ENCODE results near the gene SNED1.

Gene SNED1

GRCh38 chr2:241040081-241040803, 41.8 kb downstream of the SNED1 start:
- peaks cover 5% of the 10 kb centered on the region for H3K27me3 ChIP-seq (ENCODE audit: control insufficient read depth, insufficient read depth, low read length)

DNA sequence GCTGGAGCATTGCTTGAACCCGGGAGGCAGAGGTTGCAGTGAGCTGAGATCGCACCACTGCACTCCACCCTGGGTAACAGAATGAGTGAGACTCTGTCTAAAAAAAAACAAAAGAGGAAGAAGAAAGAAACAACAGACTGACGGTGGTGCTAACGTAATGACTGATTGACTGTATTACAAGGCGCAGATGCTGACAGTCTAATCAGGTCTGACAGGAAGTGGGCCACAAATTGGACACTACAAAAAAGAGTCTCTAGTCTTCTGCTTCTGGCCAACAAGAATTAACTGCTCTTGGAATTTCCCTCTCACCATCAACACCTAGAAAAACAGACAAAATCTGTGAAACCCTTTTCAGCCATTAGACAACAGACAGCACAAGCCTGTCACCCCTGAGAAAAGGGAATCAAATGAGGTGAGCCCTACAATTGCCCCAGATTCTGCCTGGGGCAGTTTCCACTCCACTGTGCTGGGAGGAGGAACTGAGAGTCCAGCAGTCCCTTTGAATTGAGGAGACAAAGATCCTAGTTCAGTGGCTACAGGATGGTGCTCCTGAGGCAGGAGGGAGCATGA, 43.3 kb downstream of the SNED1 start:
- no peaks in the 10 kb centered on the region for H3K36me3 ChIP-seq (ENCODE audit: control insufficient read depth, insufficient read depth, low read length)
- H3K4me3 ChIP-seq (ENCODE audit: low read depth, low read length): no peak overlapping the region
- H3K4me1 ChIP-seq (ENCODE audit: control insufficient read depth, insufficient read depth, low read length): peaks cover 3% of the 10 kb centered on the region
- H3K9me3 ChIP-seq (ENCODE audit: control insufficient read depth, insufficient read depth, low read length): no peaks in the 10 kb centered on the region
- no peak overlapping the region for H3K9ac ChIP-seq (ENCODE audit: low read depth, low read length)
- peaks cover 5% of the 10 kb centered on the region for H3K27me3 ChIP-seq (ENCODE audit: control insufficient read depth, insufficient read depth, low read length)

More at GRCh38 chr2:241040081-241040803, 41.8 kb downstream of the SNED1 start:
- no peaks in the 10 kb centered on the region for H3K36me3 ChIP-seq (ENCODE audit: control insufficient read depth, insufficient read depth, low read length)
- no peak overlapping the region for H3K9ac ChIP-seq (ENCODE audit: low read depth, low read length)
- H3K9me3 ChIP-seq (ENCODE audit: control insufficient read depth, insufficient read depth, low read length): no peaks in the 10 kb centered on the region
- H3K4me3 ChIP-seq (ENCODE audit: low read depth, low read length): no peak overlapping the region
- peaks cover 3% of the 10 kb centered on the region for H3K4me1 ChIP-seq (ENCODE audit: control insufficient read depth, insufficient read depth, low read length)

DNA sequence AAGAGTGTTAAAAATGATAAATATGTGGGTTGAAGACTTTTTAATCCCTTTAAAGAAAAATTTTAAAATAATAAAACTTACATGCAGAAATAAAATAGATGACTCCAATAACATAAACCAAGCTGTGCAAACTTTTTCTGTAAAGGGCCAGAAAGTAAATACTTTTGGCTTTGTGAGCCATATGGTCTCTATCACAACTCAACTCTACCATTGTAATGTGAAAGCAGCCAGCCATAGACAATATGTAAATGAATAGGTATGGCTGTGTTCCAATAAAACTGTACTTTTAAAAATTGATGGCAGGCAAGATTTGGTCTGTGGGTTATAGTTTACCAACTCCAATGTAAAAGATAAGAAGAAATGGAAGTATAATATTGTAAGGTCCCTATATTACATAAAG, 45.2 kb downstream of the SNED1 start:
- no peaks in the 10 kb centered on the region for H3K4me1 ChIP-seq (ENCODE audit: control insufficient read depth, insufficient read depth, low read length)
- H3K9ac ChIP-seq (ENCODE audit: low read depth, low read length): no peak overlapping the region
- no peaks in the 10 kb centered on the region for H3K27me3 ChIP-seq (ENCODE audit: control insufficient read depth, insufficient read depth, low read length)
- no peak overlapping the region for H3K4me3 ChIP-seq (ENCODE audit: low read depth, low read length)
- no peaks in the 10 kb centered on the region for H3K9me3 ChIP-seq (ENCODE audit: control insufficient read depth, insufficient read depth, low read length)
- H3K36me3 ChIP-seq (ENCODE audit: control insufficient read depth, insufficient read depth, low read length): no peaks in the 10 kb centered on the region

- no peaks in the 10 kb centered on the region for H3K27me3 ChIP-seq (ENCODE audit: control insufficient read depth, insufficient read depth, low read length)
Observed at GRCh38 chr2:241047253-241048010, 49.0 kb downstream of the SNED1 start.

DNA sequence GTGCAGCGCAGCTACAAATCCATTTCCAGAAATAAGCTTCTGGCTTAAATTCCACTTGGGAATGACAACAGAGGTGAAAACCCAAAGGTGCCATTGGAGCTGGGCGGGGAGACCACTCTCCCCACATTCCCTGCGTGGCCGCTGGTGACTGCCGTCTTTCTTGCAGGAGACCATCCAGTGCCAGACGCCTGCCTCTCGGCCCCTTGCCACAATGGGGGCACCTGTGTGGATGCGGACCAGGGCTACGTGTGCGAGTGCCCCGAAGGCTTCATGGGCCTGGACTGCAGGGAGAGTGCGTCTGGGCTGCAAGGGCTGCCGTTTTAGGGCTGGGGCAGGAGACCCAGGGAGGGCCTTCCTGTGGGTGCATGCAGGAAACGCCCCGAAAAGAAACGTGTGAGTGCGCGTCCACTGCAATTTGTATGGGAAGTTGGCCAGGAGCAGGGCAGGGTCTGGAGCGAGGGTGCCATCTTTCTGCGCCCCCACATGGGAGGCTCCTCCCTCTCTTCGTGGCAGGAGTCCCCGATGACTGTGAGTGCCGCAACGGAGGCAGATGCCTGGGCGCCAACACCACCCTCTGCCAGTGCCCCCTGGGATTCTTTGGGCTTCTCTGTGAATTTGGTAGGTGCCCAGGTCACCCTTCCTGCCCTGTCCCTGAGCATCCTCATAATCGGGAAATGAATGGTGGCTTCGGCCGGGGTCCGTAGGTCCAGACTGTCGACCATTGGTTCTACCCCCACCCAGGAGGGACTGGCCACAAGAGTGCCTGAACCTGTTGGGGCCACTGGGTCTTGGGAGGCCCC, 49.9 kb downstream of the SNED1 start:
- no peak overlapping the region for H3K4me3 ChIP-seq (ENCODE audit: low read depth, low read length)
- no peaks in the 10 kb centered on the region for H3K36me3 ChIP-seq (ENCODE audit: control insufficient read depth, insufficient read depth, low read length)
- no peaks in the 10 kb centered on the region for H3K9me3 ChIP-seq (ENCODE audit: control insufficient read depth, insufficient read depth, low read length)
- H3K4me1 ChIP-seq (ENCODE audit: control insufficient read depth, insufficient read depth, low read length): no peaks in the 10 kb centered on the region
- no peak overlapping the region for H3K9ac ChIP-seq (ENCODE audit: low read depth, low read length)
- H3K27me3 ChIP-seq (ENCODE audit: control insufficient read depth, insufficient read depth, low read length): no peaks in the 10 kb centered on the region

More at GRCh38 chr2:241047253-241048010, 49.0 kb downstream of the SNED1 start:
- H3K9me3 ChIP-seq (ENCODE audit: control insufficient read depth, insufficient read depth, low read length): no peaks in the 10 kb centered on the region
- no peak overlapping the region for H3K4me3 ChIP-seq (ENCODE audit: low read depth, low read length)
- H3K4me1 ChIP-seq (ENCODE audit: control insufficient read depth, insufficient read depth, low read length): no peaks in the 10 kb centered on the region
- H3K36me3 ChIP-seq (ENCODE audit: control insufficient read depth, insufficient read depth, low read length): no peaks in the 10 kb centered on the region
- no peak overlapping the region for H3K9ac ChIP-seq (ENCODE audit: low read depth, low read length)

DNA sequence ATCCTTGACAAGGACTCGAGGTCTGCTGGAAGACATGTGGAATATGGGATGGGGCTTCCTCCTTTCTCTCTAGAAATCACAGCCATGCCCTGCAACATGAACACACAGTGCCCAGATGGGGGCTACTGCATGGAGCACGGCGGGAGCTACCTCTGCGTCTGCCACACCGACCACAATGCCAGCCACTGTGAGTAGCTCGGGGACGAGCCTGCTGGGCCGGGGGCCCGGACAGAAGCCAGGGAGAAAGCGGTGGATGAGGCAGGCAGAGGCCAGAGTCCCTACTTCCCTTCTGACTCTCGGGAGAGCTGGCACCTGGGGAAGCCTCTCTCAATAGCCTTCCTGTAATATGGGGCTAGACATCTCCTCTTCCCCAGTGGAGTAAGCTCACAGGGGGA, 50.5 kb downstream of the SNED1 start:
- H3K4me3 ChIP-seq (ENCODE audit: low read depth, low read length): no peak overlapping the region

GRCh38 chr2:241049739-241050623, 51.6 kb downstream of the SNED1 start:
- Histone ChIP-seq H3K4me3 (ENCODE audit: low read depth, low read length) (no peak overlapping the region), H3K27me3 (ENCODE audit: control insufficient read depth, insufficient read depth, low read length) (no peaks in the 10 kb centered on the region), H3K4me1 (ENCODE audit: control insufficient read depth, insufficient read depth, low read length) (no peaks in the 10 kb centered on the region), H3K36me3 (ENCODE audit: control insufficient read depth, insufficient read depth, low read length) (no peaks in the 10 kb centered on the region), H3K9ac (ENCODE audit: low read depth, low read length) (no peak overlapping the region), H3K9me3 (ENCODE audit: control insufficient read depth, insufficient read depth, low read length) (no peaks in the 10 kb centered on the region)

More for the DNA sequence above, 50.5 kb downstream of the SNED1 start:
- no peak overlapping the region for H3K9ac ChIP-seq (ENCODE audit: low read depth, low read length)
- H3K36me3 ChIP-seq (ENCODE audit: control insufficient read depth, insufficient read depth, low read length): no peaks in the 10 kb centered on the region
- no peaks in the 10 kb centered on the region for H3K4me1 ChIP-seq (ENCODE audit: control insufficient read depth, insufficient read depth, low read length)
- no peaks in the 10 kb centered on the region for H3K9me3 ChIP-seq (ENCODE audit: control insufficient read depth, insufficient read depth, low read length)
- H3K27me3 ChIP-seq (ENCODE audit: control insufficient read depth, insufficient read depth, low read length): no peaks in the 10 kb centered on the region

DNA sequence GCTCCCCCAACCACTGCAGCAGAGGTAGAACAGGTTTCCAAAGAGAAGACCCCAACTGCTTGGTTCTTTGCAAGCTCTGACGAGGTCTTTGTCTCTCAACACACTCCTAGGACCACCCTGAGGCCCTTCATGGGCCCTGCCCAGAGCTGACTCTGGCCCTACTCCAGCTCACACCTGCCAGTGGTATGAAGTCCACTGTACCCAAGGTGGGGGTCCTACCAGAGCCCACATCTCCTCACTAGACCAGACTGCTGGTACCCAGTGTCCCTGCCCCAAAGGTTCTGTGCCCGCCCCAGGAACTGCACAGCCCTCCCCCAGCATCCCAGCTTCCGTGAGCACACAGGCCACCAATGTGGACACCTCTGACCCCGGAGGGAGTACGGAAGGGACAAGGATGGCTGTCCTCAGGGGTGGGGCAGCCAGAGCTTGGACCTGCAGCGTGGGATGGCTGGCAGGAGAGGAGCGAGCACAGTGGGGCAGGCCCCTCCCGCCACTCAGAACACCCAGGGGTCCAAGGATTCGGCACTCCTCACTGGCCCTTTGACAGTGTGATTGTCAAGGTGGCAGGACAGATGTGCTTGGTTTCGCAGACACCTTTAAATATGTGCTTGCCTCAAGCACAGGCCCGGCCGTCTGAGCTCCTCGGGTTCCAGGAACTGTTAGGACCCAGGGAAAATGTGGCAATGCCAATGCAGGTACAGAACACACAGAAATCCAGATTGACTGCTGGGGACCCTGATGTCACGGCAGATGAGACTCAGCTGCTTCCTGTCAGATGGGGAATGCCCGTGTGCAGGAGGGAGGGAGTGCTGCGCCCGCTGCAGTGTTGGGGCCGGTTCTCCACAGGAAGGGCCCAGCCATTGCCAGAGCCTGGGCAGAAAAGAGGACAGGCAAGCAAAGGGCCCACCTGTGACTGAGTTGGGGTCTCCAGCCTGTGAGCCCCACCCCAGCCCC, 52.5 kb downstream of the SNED1 start:
- Histone ChIP-seq H3K27me3 (ENCODE audit: control insufficient read depth, insufficient read depth, low read length) (no peaks in the 10 kb centered on the region), H3K36me3 (ENCODE audit: control insufficient read depth, insufficient read depth, low read length) (no peaks in the 10 kb centered on the region), H3K9me3 (ENCODE audit: control insufficient read depth, insufficient read depth, low read length) (no peaks in the 10 kb centered on the region), H3K9ac (ENCODE audit: low read depth, low read length) (no peak overlapping the region), H3K4me1 (ENCODE audit: control insufficient read depth, insufficient read depth, low read length) (no peaks in the 10 kb centered on the region), H3K4me3 (ENCODE audit: low read depth, low read length) (no peak overlapping the region)

- H3K27me3 ChIP-seq (ENCODE audit: control insufficient read depth, insufficient read depth, low read length): no peaks in the 10 kb centered on the region
- no peaks in the 10 kb centered on the region for H3K9me3 ChIP-seq (ENCODE audit: control insufficient read depth, insufficient read depth, low read length)
Observed at GRCh38 chr2:241051578-241052487, 53.4 kb downstream of the SNED1 start.

More at GRCh38 chr2:241051578-241052487, 53.4 kb downstream of the SNED1 start:
- H3K4me3 ChIP-seq (ENCODE audit: low read depth, low read length): no peak overlapping the region
- no peaks in the 10 kb centered on the region for H3K4me1 ChIP-seq (ENCODE audit: control insufficient read depth, insufficient read depth, low read length)
- no peaks in the 10 kb centered on the region for H3K36me3 ChIP-seq (ENCODE audit: control insufficient read depth, insufficient read depth, low read length)
- H3K9ac ChIP-seq (ENCODE audit: low read depth, low read length): no peak overlapping the region
